GM12874 (cell line): ENCODE measurements around the gene HUS1.

Experiments
- TF ChIP-seq, protein P1 (sequence below): IDR thresholded peaks from 2 replicates; pipeline ENCODE4 v1.5.1; 2011; ENCODE audit warnings: low read depth, mild to moderate bottlenecking, control low read depth, low read length, moderate library complexity; ENCODE audit not compliant: insufficient read depth

Gene HUS1

GRCh38 chr7:48009954-48010353, 30.5 kb upstream of the HUS1 start:
- TF ChIP-seq, protein P1, sequence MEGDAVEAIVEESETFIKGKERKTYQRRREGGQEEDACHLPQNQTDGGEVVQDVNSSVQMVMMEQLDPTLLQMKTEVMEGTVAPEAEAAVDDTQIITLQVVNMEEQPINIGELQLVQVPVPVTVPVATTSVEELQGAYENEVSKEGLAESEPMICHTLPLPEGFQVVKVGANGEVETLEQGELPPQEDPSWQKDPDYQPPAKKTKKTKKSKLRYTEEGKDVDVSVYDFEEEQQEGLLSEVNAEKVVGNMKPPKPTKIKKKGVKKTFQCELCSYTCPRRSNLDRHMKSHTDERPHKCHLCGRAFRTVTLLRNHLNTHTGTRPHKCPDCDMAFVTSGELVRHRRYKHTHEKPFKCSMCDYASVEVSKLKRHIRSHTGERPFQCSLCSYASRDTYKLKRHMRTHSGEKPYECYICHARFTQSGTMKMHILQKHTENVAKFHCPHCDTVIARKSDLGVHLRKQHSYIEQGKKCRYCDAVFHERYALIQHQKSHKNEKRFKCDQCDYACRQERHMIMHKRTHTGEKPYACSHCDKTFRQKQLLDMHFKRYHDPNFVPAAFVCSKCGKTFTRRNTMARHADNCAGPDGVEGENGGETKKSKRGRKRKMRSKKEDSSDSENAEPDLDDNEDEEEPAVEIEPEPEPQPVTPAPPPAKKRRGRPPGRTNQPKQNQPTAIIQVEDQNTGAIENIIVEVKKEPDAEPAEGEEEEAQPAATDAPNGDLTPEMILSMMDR: no peak

GRCh38 chr7:48009257-48009656, 29.8 kb upstream of the HUS1 start:
- TF ChIP-seq, protein P1: no peak

- TF ChIP-seq, protein P1: no peak
Observed at GRCh38 chr7:48006866-48007265, 27.5 kb upstream of the HUS1 start.

DNA sequence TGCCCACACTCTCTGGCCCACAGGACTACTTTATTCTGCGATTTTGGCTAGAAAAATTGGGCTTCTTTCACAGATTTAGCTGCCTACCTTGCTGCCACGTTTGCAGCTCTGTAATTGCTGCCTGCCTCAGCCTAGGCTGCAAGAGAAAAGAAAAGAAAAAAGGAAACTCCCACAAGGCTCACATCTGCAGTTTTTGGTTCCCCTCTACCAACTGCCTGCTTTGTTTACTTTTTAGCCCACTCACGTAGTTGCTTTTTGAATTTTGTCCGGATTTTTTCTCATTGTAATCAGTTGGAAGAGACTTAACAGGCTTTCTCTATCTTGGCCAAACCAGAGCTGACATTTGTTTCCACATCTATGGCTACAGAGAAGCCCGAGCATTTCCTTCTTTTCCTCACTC, 25.2 kb upstream of the HUS1 start:
- TF ChIP-seq, protein P1: no peak

DNA sequence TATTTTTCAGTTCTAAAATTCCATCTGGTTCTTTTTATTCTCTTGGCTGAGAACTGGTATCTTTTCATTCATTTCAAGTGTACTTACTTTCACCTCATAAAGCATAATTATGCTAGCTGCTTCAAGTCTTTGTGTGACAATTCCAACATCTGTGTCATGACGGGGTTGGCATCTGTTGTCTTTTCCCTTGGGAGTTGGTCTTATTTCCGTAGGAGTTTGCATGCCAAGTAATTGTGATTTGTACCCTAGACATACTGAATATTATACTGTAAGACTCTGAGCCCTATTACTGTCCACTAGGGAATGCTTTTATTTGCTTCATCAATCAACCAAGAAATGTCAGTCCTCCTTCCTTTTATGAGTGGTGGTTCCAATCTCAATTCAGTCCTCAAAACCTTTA, 24.6 kb upstream of the HUS1 start:
- TF ChIP-seq, protein P1: no peak

DNA sequence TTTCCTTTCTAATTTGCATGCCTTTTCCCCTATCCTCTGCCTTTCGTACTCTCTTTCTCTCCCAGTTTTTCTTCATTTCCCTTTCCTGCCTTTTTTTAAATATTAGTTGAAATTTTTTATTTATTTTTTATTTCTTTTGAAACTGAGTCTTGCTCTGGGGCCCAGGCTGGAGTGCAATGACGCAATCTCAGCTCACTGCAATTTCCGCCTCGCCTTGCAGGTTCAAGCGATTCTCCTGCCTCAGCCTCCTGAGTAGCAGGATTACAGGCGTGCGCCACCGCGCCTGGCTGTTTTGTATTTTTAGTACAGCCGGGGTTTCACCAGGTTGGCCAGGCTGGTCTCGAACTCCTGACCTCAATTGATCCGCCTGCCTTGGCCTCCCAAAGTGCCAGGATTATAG, 20.0 kb upstream of the HUS1 start:
- TF ChIP-seq, protein P1: no peak

GRCh38 chr7:47992446-47992845, 13.0 kb upstream of the HUS1 start:
- TF ChIP-seq, protein P1: no peak
